Measurements from ENCODE around the gene RREB1.
"Not testable (repeated sequence)": the region's sequence is repeated elsewhere in the genome, so short reads cannot be mapped to it uniquely, and the experiment has no call there.

RREB1 gene

DNA sequence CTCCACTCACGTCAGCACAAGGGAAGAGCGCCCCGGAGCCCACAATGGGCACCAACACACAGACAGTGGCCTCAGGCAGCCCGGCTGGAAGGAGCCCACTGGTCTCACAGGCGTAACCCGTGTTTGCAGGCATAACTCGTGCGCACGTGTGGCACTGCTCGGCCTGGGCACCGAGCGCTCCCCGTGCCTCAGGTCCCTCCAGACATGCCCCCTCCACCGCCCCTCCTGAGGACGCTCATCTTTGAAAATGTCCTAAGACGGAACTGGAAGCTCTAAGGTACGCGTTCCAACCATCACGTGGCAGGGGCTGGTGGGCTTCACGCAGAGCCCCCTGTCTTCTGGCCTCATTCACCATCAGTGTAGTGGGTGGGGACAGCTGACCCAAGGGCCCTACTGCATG lies 160.6 kb downstream of the RREB1 start:
- DNase-seq = no peak

- DNase-seq = no peak
These were observed 161.2 kb downstream of the RREB1 start for GRCh38 chr6:7268816-7269555.

DNA sequence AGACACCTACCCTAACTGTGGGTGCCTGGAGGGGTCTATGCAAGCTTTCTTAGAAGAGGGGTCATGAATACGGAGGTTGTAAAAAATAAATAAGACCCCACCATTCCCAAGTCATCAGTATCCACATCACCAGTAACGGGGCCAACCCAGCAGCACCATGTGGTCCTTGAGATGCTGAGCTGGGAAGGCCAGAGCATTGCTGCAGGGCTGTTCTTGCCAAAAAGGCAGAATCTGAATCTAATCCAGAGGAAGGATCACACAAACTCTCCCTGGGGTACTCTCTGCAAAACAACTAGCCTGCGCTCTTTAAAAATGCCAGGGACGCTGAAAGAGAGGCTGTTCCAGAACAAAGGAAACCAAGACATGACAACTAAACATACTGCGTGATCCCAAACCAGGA lies 162.1 kb downstream of the RREB1 start:
- DNase-seq = no peak

GRCh38 chr6:7270320-7271204 lies 162.8 kb downstream of the RREB1 start:
- no peak for DNase-seq

- no peak for DNase-seq
These were observed 163.4 kb downstream of the RREB1 start for GRCh38 chr6:7271205-7271534.

DNA sequence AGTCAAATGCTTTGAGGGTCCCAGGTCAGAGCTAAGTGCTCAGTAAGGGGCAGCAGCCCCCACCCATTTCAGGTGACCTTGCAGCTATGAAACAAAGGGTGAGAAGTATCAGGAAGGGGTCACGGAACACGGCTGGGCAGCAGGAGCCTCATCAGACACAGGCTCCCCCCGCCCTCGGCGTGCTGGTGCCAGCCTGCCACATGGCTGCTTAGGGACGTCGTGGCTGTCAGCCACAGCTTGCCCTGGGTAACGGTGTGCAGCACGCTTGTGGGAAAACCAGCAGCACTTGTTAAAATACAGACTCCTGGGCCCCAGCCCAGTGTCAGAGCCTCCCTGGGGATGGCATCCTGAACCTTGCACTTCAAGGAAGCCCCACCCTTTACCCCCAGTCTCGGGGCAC lies 165.9 kb downstream of the RREB1 start:
- DNase-seq = no peak

GRCh38 chr6:7274525-7274924 lies 166.8 kb downstream of the RREB1 start:
- DNase-seq = not testable (repeated sequence)

GRCh38 chr6:7276199-7276524 lies 168.4 kb downstream of the RREB1 start:
- no peak for DNase-seq

GRCh38 chr6:7282097-7282906 lies 174.5 kb downstream of the RREB1 start:
- no peak for DNase-seq

- DNase-seq = no peak
These were observed 175.9 kb downstream of the RREB1 start for GRCh38 chr6:7283676-7284075.

DNA sequence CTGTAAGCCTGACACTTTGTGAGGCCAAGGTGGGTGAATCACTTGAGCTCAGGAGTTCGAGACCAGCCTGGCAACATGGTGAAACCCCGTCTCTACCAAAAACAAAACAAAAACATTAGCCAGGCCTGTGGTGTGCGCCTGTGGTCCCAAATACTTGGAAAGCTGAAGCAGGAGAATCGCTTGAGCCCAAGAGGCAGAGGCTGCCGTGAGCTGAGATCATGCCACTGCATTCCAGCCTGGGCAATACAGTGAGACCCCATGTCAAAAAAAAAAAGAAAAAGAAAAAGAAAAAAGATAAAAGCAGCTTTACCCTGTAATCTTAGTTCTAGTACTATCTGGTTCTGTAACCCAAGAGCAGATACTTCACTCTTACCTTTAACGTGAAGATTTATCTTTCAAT lies 177.7 kb downstream of the RREB1 start:
- no peak for DNase-seq

DNA sequence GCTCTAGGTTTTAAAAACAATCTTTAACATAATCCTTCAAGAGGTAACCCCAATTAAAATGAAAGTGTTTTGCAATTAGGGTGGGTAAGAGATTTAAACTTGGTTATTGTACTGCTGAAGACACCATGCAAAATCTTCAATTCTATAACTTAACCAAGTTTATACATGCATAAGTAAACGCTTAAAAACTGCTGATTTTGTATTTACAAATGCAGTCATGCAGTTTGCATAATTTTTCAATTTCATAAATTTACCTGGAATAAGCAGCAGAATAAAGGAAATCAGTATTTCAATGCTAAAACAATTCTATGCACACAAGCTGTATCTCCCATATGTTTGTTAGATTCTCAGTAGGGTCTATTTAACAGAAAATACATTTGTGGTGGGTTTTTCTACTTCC lies 182.3 kb downstream of the RREB1 start:
- DNase-seq = no peak

GRCh38 chr6:7292596-7293255 lies 185.0 kb downstream of the RREB1 start:
- no peak for DNase-seq

- DNase-seq = no peak
These were observed 188.2 kb downstream of the RREB1 start for GRCh38 chr6:7295916-7296315.

- DNase-seq = no peak
These were observed 188.8 kb downstream of the RREB1 start for GRCh38 chr6:7296602-7297001.

DNA sequence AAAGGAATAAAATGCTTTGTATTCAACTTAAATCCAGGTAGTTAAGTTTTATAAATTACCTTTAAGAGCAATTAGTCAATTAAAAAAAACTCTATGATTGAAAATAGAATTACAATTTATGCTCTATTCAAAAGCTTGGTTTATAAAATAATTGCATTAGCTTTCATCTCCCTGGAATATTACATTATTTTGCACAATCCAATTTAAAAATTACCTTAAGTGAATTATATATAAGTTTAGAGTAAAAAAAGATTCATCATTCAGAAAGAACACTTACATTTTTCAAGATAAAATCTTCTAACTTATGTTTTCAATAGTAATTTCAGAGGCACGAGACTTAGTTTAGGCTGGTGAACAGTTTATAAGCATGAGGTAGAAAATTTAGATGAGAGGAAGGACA lies 190.4 kb downstream of the RREB1 start:
- no peak for DNase-seq

DNA sequence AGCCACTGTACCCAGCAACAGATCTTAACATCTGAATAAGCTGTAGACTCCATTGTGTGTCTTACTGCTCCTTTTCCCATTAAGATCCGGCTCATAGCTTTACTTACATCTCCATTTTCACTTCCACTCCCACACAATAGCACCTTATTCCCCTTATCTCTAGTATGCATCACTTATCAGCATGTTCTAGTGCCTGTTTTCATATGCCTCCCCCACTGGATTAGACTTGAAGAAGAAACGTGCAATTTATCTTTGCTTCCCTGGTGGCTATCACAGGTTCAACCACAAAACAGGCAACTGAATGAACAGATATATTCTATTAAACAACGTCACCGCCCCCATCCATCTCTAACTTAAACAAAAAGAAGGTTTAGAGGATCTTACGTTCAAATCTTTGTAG lies 193.2 kb downstream of the RREB1 start:
- DNase-seq = no peak
